ENCODE data around the gene SHKBP1. TPM values are rescaled to one million over a fixed set of nuclear protein-coding genes. Genes with fewer than 3 reads are reported as not detected.
"Not testable (repeated sequence)": the region's sequence is repeated elsewhere in the genome, so short reads cannot be mapped to it uniquely, and the experiment has no call there.

Gene SHKBP1
- total RNA-seq, 2 donors from 2014 or later: 53.6 to 87.8 TPM

GRCh38 chr19:40543029-40543597, 33.6 kb upstream of the SHKBP1 start:
- intact Hi-C loops (cut with DNase I): no loop called here
- Histone ChIP-seq H3K4me3 (no peak overlapping the region), H3K27me3 (no peaks in the 10 kb centered on the region), H3K27ac (no peak overlapping the region), H3K36me3 (no peaks in the 10 kb centered on the region), H3K9me3 (no peaks in the 10 kb centered on the region), H3K4me1 (no peaks in the 10 kb centered on the region), H3K9ac (ENCODE audit: low read depth in 2 of 2, low read length in 2 of 2) (no peak overlapping the region)
- TF ChIP-seq, protein P1, sequence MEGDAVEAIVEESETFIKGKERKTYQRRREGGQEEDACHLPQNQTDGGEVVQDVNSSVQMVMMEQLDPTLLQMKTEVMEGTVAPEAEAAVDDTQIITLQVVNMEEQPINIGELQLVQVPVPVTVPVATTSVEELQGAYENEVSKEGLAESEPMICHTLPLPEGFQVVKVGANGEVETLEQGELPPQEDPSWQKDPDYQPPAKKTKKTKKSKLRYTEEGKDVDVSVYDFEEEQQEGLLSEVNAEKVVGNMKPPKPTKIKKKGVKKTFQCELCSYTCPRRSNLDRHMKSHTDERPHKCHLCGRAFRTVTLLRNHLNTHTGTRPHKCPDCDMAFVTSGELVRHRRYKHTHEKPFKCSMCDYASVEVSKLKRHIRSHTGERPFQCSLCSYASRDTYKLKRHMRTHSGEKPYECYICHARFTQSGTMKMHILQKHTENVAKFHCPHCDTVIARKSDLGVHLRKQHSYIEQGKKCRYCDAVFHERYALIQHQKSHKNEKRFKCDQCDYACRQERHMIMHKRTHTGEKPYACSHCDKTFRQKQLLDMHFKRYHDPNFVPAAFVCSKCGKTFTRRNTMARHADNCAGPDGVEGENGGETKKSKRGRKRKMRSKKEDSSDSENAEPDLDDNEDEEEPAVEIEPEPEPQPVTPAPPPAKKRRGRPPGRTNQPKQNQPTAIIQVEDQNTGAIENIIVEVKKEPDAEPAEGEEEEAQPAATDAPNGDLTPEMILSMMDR (IDR thresholded peaks at IDR 0.05): no peak
- DNase-seq: no peak

GRCh38 chr19:40546153-40546841, 30.4 kb upstream of the SHKBP1 start:
- H3K9ac ChIP-seq (ENCODE audit: low read depth in 2 of 2, low read length in 2 of 2); H3K4me1 ChIP-seq; DNase-seq; H3K36me3 ChIP-seq; H3K9me3 ChIP-seq; H3K4me3 ChIP-seq; H3K27me3 ChIP-seq; H3K27ac ChIP-seq: not testable (repeated sequence)
- intact Hi-C loops (cut with DNase I): loop anchor here (5.0 kb wide), 1 partner anchor 51 kb away; no protein-coding TSS in a partner anchor

GRCh38 chr19:40547190-40547589, 29.5 kb upstream of the SHKBP1 start:
- not testable (repeated sequence) for H3K4me3 ChIP-seq; H3K9me3 ChIP-seq; H3K9ac ChIP-seq (ENCODE audit: low read depth in 2 of 2, low read length in 2 of 2); H3K4me1 ChIP-seq; H3K27ac ChIP-seq; DNase-seq; H3K27me3 ChIP-seq; H3K36me3 ChIP-seq
- intact Hi-C loops (cut with DNase I): loop anchor here (5.0 kb wide), 1 partner anchor 50 kb away; no protein-coding TSS in a partner anchor

DNA sequence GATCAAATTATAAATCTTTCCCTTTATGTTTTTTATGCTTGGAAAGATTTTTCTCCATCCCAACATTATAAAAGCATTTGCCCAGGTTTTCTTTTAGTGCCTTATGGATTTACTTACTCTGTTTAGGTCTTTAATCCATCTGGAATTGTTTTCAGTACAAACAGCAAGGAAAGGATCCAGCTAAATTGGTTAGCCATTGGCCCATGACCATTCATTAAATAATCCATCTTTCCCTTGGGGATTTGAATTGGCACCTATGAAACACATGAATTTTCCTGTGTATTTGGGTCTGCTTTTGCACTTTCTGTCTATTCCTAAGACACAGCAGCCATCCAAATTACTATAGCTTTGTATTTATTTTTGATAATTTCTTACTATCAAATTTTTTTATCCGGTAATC, 28.8 kb upstream of the SHKBP1 start:
- Histone ChIP-seq H3K4me1 (no peaks in the 10 kb centered on the region), H3K27me3 (no peaks in the 10 kb centered on the region), H3K9me3 (no peaks in the 10 kb centered on the region), H3K4me3 (no peak overlapping the region), H3K36me3 (no peaks in the 10 kb centered on the region), H3K27ac (no peak overlapping the region), H3K9ac (ENCODE audit: low read depth in 2 of 2, low read length in 2 of 2) (no peak overlapping the region)
- no peak for DNase-seq
- TF ChIP-seq, protein P1 (IDR thresholded peaks at IDR 0.05): no peak
- intact Hi-C loops (cut with DNase I): loop anchor here (5.0 kb wide), 1 partner anchor 49 kb away; no protein-coding TSS in a partner anchor

DNA sequence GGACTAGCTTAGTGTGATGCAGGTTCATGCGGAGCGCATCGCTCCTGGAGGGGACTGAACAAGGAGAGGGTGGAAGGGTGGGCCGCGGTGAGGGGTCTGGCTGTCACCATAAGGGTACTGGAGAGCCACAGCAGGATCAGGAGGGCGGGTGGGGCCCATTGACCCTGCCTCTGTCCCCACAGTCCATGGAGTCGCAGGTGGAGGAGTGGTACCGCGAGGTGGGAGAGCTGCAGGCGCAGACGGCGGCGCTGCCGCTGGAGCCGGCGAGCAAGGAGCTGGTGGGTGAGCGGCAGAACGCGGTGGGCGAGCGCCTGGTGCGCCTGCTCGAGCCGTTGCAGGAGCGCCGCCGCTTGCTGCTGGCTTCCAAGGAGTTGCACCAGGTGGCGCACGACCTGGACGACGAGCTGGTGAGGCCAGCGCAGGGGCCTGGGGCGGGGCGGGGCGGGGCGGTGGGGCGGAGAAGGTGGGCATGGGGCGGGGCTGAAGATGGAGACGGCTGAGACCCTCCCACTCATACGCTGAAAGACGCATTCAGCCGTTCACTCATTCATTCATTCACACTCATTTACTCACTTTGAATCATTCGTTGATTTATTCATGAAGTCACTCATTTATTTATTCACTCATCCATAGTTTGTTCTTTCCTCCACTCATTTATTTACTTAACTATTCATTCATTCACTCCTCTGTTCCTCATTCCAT, 27.5 kb upstream of the SHKBP1 start:
- intact Hi-C loops (cut with DNase I): loop anchor here (5.0 kb wide), 1 partner anchor 48 kb away; no protein-coding TSS in a partner anchor
- peaks cover 6% of the 10 kb centered on the region for H3K27me3 ChIP-seq
- DNase-seq: peak; percentile 61
- no peaks in the 10 kb centered on the region for H3K9me3 ChIP-seq
- no peak overlapping the region for H3K27ac ChIP-seq
- no peaks in the 10 kb centered on the region for H3K36me3 ChIP-seq
- H3K4me1 ChIP-seq: no peaks in the 10 kb centered on the region
- H3K4me3 ChIP-seq: no peak overlapping the region
- TF ChIP-seq, protein P1 (IDR thresholded peaks at IDR 0.05): peak; percentile 40
- no peak overlapping the region for H3K9ac ChIP-seq (ENCODE audit: low read depth in 2 of 2, low read length in 2 of 2)

DNA sequence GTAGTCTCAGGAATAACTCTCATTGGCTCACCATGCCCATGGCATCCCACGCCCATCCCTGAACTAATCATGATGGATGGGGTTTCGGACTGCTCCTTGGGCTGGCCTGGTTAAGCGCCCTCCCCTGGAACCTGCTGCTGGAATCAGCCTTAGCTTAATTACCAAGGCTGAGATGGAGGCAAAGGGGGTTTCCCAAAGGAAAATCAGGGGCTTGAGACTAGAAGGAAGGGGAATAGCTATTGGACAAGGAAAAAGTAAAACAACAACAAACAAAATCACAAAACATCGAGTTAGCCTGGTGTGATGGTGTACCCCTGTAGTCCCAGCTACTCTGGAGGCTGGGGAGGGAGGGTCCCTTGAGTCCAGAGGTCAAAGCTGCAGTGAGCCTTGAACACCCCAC, 25.7 kb upstream of the SHKBP1 start:
- Histone ChIP-seq H3K9ac (ENCODE audit: low read depth in 2 of 2, low read length in 2 of 2) (no peak overlapping the region), H3K27me3 (peaks cover 14% of the 10 kb centered on the region), H3K4me1 (no peaks in the 10 kb centered on the region), H3K27ac (no peak overlapping the region), H3K9me3 (no peaks in the 10 kb centered on the region), H3K4me3 (no peak overlapping the region), H3K36me3 (no peaks in the 10 kb centered on the region)
- TF ChIP-seq, protein P1 (IDR thresholded peaks at IDR 0.05): no peak
- DNase-seq: no peak
- intact Hi-C loops (cut with DNase I): loop anchor here (5.0 kb wide), 1 partner anchor 81 kb away; no protein-coding TSS in a partner anchor

Data from colonic mucosa (tissue), 4 donors.